GM06990 (cell line): ENCODE results near the gene TRIM44.

Source experiments
- DNase-seq: peaks from one replicate; pipeline ENCODE4 v3.0.0-alpha.2; 2011; ENCODE audit not compliant: insufficient read length; ENCODE audit errors: extremely low read depth
- H3K27me3 ChIP-seq: replicated peaks from 2 replicates; pipeline ENCODE4 v1.6.0; 2011; ENCODE audit warnings: low read length; ENCODE audit not compliant: control insufficient read depth, insufficient read depth
- H3K36me3 ChIP-seq: 2 replicates; pipeline ENCODE4 v1.5.1; 2011; ENCODE audit warnings: low read length; ENCODE audit not compliant: control insufficient read depth, insufficient read depth
- H3K4me3 ChIP-seq: replicated peaks from 2 replicates; pipeline ENCODE4 v1.5.1; 2011; ENCODE audit warnings: low read depth, mild to moderate bottlenecking, control low read depth, low read length
- TF ChIP-seq, protein P1 (sequence below): IDR thresholded peaks from 2 replicates; pipeline ENCODE4 v1.5.1; 2011; ENCODE audit warnings: low read length, control low read depth, mild to moderate bottlenecking, inconsistent platforms; ENCODE audit not compliant: insufficient read depth, poor library complexity, severe bottlenecking

Gene TRIM44

DNA sequence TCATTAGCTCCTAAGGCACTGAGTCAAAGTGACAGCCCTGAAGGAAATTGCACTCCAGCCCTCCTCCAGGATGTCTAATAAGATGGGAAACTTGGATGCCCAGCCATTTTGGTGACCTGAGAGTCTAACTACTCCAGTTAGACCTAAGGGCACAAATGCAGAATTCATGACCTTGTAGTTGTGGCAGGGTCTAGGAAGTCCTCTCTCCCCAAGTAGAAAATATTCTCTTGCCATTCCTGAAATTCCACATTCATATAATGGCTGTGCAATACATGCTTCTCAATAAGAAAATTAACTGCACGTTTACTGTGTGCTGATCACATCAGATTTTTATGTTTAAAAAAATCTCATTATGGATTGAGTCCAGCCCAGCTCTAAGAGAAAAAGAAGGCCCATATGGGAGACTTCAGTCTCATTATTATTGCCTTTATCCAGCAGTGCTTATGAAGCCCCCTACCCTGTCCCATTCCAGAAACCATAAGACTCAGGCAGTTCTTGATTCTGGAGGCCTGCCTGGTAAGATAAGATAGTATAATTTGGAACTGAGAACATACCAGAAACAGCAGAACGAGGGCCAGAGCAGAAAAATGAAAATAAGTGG, 147.6 kb downstream of the TRIM44 start:
- H3K4me3 ChIP-seq, result no peak overlapping the region
- H3K27me3 ChIP-seq, result no peaks in the 10 kb centered on the region
- TF ChIP-seq, protein P1, sequence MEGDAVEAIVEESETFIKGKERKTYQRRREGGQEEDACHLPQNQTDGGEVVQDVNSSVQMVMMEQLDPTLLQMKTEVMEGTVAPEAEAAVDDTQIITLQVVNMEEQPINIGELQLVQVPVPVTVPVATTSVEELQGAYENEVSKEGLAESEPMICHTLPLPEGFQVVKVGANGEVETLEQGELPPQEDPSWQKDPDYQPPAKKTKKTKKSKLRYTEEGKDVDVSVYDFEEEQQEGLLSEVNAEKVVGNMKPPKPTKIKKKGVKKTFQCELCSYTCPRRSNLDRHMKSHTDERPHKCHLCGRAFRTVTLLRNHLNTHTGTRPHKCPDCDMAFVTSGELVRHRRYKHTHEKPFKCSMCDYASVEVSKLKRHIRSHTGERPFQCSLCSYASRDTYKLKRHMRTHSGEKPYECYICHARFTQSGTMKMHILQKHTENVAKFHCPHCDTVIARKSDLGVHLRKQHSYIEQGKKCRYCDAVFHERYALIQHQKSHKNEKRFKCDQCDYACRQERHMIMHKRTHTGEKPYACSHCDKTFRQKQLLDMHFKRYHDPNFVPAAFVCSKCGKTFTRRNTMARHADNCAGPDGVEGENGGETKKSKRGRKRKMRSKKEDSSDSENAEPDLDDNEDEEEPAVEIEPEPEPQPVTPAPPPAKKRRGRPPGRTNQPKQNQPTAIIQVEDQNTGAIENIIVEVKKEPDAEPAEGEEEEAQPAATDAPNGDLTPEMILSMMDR, result no peak
- peaks cover 2% of the 10 kb centered on the region for H3K36me3 ChIP-seq
- no peak for DNase-seq

DNA sequence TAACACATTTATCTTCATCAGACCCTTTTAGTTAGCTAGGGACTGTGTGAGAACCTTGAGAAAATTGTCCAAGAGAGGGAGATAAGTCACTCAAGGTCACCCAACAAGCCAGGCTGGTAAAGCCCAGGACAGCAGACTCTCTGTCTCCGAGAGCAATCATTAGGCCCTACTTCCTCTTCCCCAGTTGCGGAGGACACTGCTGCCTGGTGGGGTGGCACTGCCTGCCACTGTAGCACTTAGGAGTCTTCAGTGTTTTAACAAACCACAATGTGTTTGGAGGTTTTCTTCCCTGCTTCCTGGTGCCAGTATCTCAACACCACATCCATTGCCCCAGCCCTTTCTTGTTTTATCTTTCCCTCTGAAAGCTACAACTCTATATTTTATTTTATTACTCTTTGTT, 149.2 kb downstream of the TRIM44 start:
- Histone ChIP-seq H3K36me3 (no peaks in the 10 kb centered on the region), H3K4me3 (no peak overlapping the region), H3K27me3 (no peaks in the 10 kb centered on the region)
- no peak for DNase-seq
- TF ChIP-seq, protein P1, result no peak

DNA sequence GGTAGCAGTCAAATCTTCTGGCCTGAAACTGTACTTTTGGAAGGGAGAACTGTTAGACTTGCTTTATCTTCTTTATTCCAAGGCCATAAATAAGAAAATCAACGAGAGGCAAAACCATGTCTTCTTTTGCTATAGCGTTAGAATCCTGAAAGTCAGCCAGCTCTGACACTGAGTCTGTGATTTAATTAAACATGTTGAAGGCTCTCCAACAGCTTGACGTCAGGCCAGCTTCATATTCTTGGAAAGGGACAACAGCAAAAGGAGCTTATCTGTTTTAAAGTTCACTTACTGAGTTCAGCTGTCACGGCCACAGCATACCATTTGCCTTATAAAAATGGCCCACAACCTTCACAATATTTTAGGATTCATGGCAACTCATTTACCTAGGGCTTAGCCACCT, 150.3 kb downstream of the TRIM44 start:
- Histone ChIP-seq H3K4me3 (no peak overlapping the region), H3K36me3 (no peaks in the 10 kb centered on the region), H3K27me3 (no peaks in the 10 kb centered on the region)
- no peak for DNase-seq
- TF ChIP-seq, protein P1, result no peak

DNA sequence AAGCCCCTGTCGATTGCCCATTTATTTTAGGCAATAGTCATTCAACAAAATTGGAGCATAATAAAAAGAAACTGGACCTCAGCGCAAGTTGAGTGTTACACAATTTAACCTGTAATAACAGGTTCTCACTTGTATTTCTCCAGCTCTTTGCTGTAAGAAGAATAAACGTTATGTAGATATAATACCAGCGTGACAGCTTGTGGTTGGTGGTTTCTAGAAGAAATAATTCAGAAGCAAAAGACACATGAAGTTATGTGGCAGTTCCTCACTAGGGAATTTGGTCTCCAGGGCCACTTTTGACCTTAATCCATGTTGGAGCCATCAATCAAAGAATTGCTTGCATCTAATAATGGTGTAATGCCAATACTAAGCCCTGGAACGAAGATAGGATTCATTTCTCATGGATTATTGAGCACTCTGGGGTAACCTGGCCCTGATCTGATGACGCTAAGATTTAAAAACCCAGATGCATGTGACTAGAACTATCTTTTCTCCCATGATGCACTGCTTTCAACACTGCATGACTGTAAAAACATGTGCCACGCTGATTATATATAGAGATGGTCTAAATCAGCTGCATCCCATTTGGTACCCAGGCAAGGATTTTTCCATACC, 151.6 kb downstream of the TRIM44 start:
- H3K36me3 ChIP-seq, result no peaks in the 10 kb centered on the region
- TF ChIP-seq, protein P1, result no peak
- H3K27me3 ChIP-seq, result no peaks in the 10 kb centered on the region
- no peak overlapping the region for H3K4me3 ChIP-seq
- DNase-seq, result no peak

DNA sequence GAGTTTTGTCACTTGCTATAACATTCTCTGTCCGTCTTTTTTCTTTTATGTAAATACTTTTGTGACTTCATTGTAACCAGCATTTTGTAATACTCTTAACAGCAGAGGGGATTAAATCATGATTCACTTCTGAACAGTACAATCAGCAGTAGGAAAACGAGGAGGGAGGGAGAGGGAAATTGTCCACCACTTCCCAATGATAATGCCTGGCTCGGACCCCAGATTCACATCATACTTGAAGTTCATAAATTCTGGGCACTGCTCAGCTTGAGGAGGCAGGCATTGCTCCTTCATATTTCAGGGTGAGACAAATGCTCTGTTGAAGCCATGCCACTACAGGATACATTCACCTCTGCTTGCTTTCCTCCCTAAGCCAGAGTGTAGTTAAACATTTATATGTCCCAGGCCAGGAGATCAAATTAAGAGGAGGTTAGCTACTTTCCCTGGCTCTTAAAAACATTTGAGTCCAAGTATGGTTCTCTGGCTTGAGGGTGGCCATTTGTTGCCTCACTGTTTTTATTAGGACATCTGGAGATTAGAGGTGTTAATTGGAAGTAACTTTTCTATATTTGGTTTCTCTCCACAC, 152.2 kb downstream of the TRIM44 start:
- Histone ChIP-seq H3K27me3 (no peaks in the 10 kb centered on the region), H3K4me3 (no peak overlapping the region), H3K36me3 (no peaks in the 10 kb centered on the region)
- no peak for DNase-seq
- TF ChIP-seq, protein P1, result no peak
